Cardiac muscle cell (in vitro differentiated cells and primary cell): Measurements from ENCODE around the gene DUOX2. TPM values are rescaled to one million over a fixed set of nuclear protein-coding genes. Genes with fewer than 3 reads are reported as not detected.
A peak's percentile ranks its signal among the peaks of the same experiment; 100 is the strongest.

Source experiments
- DNase-seq, 2 donors: peaks; one replicate each; pipeline versions ENCODE4 v3.0.0 to v3.0.0-alpha.2; 2010 to 2017; ENCODE audit warnings: low read depth in 1 of 2, low spot score in 1 of 2
- H3K27ac ChIP-seq: fragments of 200-600 bp; sonication (generic); 2 replicates; pipeline ENCODE4 v1.5.1; 2016
- H3K27me3 ChIP-seq: fragments of 200-600 bp; sonication (generic); 2 replicates; pipeline ENCODE4 v1.6.0; 2016; ENCODE audit warnings: control low read depth
- H3K36me3 ChIP-seq: fragments of 200-600 bp; sonication (generic); 2 replicates; pipeline ENCODE4 v1.5.1; 2016; ENCODE audit warnings: control low read depth
- H3K4me1 ChIP-seq: fragments of 200-600 bp; sonication (generic); 2 replicates; pipeline ENCODE4 v1.8.1; 2017; ENCODE audit warnings: low read depth, mild to moderate bottlenecking, mixed run types
- H3K4me3 ChIP-seq: fragments of 200-600 bp; sonication (generic); 2 replicates; pipeline ENCODE4 v1.5.1; 2016; ENCODE audit warnings: mild to moderate bottlenecking
- H3K9me3 ChIP-seq: fragments of 200-600 bp; sonication (generic); 2 replicates; pipeline ENCODE4 v1.5.1; 2017; ENCODE audit warnings: low read depth, mild to moderate bottlenecking, control low read depth
- polyA plus RNA-seq: library from polyadenylated mRNA; unstranded; fragments of >200 nt; fragmentation: Nextera tagmentation; extraction: Ambion mirVana; gene quantifications from 2 replicates; pipeline ENCODE4 v1.2.1, GENCODE V29; 2016
- total RNA-seq: library from RNA; depleted of rRNA; stranded (reverse); fragments of >200 nt; gene quantifications from 2 replicates; pipeline ENCODE4 v1.2.3, GENCODE V29; 2016
- TF ChIP-seq, protein P1 (sequence below): IDR thresholded peaks from 2 replicates; pipeline ENCODE4 v1.5.1; 2012; ENCODE audit warnings: low read depth, mild to moderate bottlenecking, low read length

Gene DUOX2
- total and polyA plus RNA-seq, 2 experiments from 2014 or later = 0.18 to 0.54 TPM

DNA sequence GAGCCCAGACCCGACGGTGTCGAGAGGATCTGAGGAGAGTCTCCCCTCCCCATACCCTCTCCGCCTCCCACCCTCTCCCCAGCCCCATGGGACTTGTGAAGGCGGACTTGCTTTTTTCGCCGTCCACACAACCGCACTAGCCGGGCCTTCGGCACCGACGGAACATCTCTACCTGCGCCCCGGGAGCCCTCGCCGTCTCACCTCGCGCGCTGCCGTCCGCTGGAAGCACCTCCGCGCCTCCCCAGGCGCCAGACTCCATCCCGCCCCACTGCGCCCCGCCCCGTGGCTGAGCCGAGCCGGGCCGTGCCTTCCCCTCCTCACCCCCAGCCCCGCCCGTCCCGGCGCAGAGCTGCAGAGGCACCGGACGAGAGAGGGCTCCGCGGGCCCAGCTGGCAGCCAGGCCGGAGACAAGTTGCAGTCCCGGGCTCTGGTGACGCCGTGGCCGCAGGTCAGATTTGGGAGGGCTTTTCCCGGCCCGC is 15.7 kb upstream of the DUOX2 start, which contains the start of the genes DUOX1 and DUOXA1:
Gene DUOX1, plus strand, starts transcription at position 344 of the 479 bp plus-strand sequence. CDS start 1,973 bp downstream, outside the sequence.
Gene DUOXA1, minus strand, starts transcription at position 229 of the 479 bp plus-strand sequence. CDS start 6,865 bp downstream, outside the sequence.
- peak within 1 kb of the TSS; percentile 25 for H3K4me3 ChIP-seq
- H3K4me1 ChIP-seq = no peaks in the 10 kb centered on the region
- no peak within 1 kb of the TSS for H3K27ac ChIP-seq
- peaks cover 100% of the 10 kb centered on the region for H3K27me3 ChIP-seq
- peak in 1 of 2 donors; percentile 30 for DNase-seq
- TF ChIP-seq, protein P1, sequence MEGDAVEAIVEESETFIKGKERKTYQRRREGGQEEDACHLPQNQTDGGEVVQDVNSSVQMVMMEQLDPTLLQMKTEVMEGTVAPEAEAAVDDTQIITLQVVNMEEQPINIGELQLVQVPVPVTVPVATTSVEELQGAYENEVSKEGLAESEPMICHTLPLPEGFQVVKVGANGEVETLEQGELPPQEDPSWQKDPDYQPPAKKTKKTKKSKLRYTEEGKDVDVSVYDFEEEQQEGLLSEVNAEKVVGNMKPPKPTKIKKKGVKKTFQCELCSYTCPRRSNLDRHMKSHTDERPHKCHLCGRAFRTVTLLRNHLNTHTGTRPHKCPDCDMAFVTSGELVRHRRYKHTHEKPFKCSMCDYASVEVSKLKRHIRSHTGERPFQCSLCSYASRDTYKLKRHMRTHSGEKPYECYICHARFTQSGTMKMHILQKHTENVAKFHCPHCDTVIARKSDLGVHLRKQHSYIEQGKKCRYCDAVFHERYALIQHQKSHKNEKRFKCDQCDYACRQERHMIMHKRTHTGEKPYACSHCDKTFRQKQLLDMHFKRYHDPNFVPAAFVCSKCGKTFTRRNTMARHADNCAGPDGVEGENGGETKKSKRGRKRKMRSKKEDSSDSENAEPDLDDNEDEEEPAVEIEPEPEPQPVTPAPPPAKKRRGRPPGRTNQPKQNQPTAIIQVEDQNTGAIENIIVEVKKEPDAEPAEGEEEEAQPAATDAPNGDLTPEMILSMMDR = no peak
- no peaks in the 10 kb centered on the region for H3K9me3 ChIP-seq
- no peaks in the 10 kb centered on the region for H3K36me3 ChIP-seq

DNA sequence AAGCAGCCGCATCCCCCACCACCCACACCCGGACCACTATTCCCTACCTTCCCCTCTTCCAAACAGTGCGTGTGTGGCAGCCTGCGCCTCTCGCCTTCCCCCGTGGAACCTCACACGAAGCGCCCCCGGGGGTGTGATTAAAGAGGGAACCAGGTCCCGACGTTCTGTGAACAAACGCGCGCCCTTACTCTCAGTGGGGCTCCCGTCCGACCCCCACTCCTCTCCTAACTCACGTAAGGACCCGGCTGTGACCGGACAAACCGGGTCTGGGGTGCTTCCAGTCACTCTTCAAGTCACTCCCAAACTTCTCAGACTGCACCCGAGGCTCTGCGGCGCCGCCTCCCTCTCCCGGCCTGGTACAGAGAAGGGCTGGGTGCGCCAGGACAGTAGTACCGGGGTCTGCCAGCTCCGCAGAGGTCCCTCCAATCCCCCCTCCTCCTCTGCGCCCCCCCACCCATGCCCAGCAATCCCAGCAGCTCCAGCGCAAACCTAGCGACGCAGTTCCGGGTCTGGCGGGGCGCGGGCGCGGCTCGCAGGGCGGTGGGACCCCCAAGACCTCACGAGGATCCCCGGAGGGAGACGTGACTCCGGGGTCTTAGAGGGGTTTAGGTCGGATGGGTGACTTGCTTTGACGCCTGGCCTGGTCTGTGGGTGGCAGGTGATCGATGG is 15.1 kb upstream of the DUOX2 start:
- no peak overlapping the region for H3K27ac ChIP-seq
- no peaks in the 10 kb centered on the region for H3K9me3 ChIP-seq
- H3K4me1 ChIP-seq = no peaks in the 10 kb centered on the region
- H3K36me3 ChIP-seq = no peaks in the 10 kb centered on the region
- peak overlapping the region; percentile 25 for H3K4me3 ChIP-seq
- H3K27me3 ChIP-seq = peaks cover 100% of the 10 kb centered on the region
- TF ChIP-seq, protein P1 = no peak
- DNase-seq = no peak

DNA sequence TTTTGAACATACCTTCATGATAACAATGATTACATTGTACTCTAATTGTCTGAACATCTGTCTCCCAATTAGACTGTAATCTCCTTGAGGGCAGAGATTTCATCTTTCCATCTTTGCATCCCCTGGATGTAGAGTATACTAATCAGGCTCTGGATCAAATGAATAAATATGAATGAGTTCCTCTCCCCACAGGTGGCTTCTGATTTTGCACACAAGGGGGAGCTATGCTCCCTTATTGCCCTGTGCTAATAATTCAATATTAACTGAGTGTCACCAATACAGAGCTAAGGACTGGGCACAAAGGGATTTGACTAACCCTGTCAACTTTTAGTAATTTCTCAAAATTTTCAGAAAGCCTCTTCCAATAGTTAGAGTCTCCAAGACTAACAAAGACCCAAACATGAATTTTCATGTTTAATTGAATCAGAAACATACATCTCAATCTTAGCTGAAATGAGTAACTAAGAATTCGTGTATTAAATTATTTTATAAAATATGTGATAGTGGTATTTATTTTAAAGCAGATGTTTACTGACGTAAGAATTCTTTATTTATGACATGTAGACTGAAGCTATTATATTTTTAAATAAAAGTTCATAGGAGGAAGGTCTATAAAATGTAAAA is 12.7 kb upstream of the DUOX2 start:
- no peak overlapping the region for H3K4me3 ChIP-seq
- DNase-seq = peak; percentile 38 to 43
- TF ChIP-seq, protein P1 = peak; percentile 71
- no peaks in the 10 kb centered on the region for H3K36me3 ChIP-seq
- no peaks in the 10 kb centered on the region for H3K9me3 ChIP-seq
- H3K4me1 ChIP-seq = no peaks in the 10 kb centered on the region
- H3K27ac ChIP-seq = no peak overlapping the region
- H3K27me3 ChIP-seq = peaks cover 100% of the 10 kb centered on the region

DNA sequence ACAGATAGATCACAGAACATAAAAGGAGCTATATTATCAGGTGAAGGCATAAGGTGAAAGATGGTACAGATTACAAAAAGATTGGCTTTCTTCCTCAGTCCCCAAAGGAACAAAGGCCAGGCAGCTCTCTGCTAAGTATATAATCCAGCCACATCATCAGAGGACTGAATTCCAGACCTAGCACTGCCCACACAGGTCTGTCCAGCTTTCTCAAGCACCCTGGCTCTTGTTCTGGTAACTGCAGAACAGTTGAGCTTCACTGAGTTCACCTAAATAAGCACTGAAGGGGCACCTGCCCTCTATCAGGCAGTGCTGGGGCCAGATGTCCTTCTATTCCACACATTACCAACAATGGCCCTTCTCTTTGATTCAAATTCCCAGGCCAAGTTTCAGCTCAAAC is 9.4 kb upstream of the DUOX2 start:
- H3K27me3 ChIP-seq = peaks cover 97% of the 10 kb centered on the region
- H3K4me1 ChIP-seq = no peaks in the 10 kb centered on the region
- no peak overlapping the region for H3K4me3 ChIP-seq
- H3K36me3 ChIP-seq = no peaks in the 10 kb centered on the region
- H3K9me3 ChIP-seq = no peaks in the 10 kb centered on the region
- no peak overlapping the region for H3K27ac ChIP-seq
- no peak for DNase-seq
- TF ChIP-seq, protein P1 = no peak

DNA sequence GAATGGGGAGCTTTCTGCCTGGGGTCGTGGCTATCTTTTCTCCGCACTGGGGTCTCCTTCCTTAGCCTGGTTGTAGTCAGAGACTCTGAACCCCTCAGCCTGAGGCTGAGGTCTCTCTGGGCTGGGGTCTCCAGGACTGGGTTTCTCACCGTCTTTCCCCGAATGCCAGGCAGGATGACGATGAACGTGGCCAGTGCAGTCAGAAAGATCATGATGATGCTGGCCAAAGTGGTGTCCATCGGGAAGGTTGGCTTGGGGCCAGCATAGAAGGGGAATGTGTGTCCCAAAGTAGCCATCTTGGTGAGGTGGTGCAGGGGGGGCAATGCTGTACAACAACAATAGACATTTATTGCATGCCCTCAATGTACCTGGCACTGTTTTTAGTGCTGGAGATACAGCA is 8.7 kb upstream of the DUOX2 start:
- Histone ChIP-seq H3K27me3 (peaks cover 93% of the 10 kb centered on the region), H3K36me3 (no peaks in the 10 kb centered on the region), H3K4me3 (no peak overlapping the region), H3K27ac (no peak overlapping the region), H3K9me3 (no peaks in the 10 kb centered on the region), H3K4me1 (no peaks in the 10 kb centered on the region)
- no peak for DNase-seq
- TF ChIP-seq, protein P1 = no peak
